SK-N-SH (cell line): ENCODE measurements around the gene EPHB2. TPM values are rescaled to one million over a fixed set of nuclear protein-coding genes. Genes with fewer than 3 reads are reported as not detected.
A peak's percentile ranks its signal among the peaks of the same experiment; 100 is the strongest.

Source experiments
- CTCF ChIA-PET: fragments of 300-600, 350-600 bp; formaldehyde crosslinking; extraction: SDS; loops from one replicate; lab custom pipeline; 2021; lab: Yijun Ruan, JAX
- POLR2A ChIA-PET: fragments of 350-600 bp; sonication (Branson Sonifier 250); formaldehyde crosslinking; extraction: SDS; loops from one replicate; lab custom pipeline; 2020; ENCODE audit warnings: antibody characterized with exemption, inconsistent platforms; lab: Yijun Ruan, JAX
- DNase-seq: peaks from one replicate; pipeline ENCODE4 v3.0.0; 2012
- H2AFZ ChIP-seq: fragments of 200-600 bp; sonication (generic); 2 replicates; pipeline ENCODE4 v1.8.1; 2016; ENCODE audit warnings: antibody characterized with exemption, mild to moderate bottlenecking, low read depth
- H3F3A ChIP-seq: fragments of 200-600 bp; sonication (generic); replicated peaks from 2 replicates; pipeline ENCODE3; 2016; ENCODE audit warnings: antibody characterized with exemption, mild to moderate bottlenecking; ENCODE audit not compliant: insufficient read depth
- H3K27ac ChIP-seq, 2 experiments: fragments of 200-500 bp in 1 of 2; fragments of 200-600 bp in 1 of 2; sonication (Bioruptor generic) in 1 of 2; sonication (generic), shearing (Covaris generic) in 1 of 2; 2 replicates each; pipeline versions ENCODE4 v1.5.1 to v1.6.1; 2014 to 2016; ENCODE audit warnings: low read depth in 2 of 2, inconsistent platforms in 1 of 2, low read length in 1 of 2, mild to moderate bottlenecking in 1 of 2, mixed read lengths in 1 of 2
- H3K27me3 ChIP-seq: fragments of 200-600 bp; sonication (generic), shearing (Covaris generic); 2 replicates; pipeline ENCODE4 v1.6.1; 2016; ENCODE audit warnings: mixed run types; ENCODE audit not compliant: insufficient read depth
- H3K36me3 ChIP-seq, 2 experiments: fragments of 200-500 bp in 1 of 2; fragments of 200-600 bp in 1 of 2; sonication (Bioruptor generic) in 1 of 2; sonication (generic) in 1 of 2; replicated peaks in 1 of 2; 2 replicates each; pipeline versions ENCODE3 to v1.5.1; 2014 to 2016; ENCODE audit warnings: low read length in 1 of 2, mild to moderate bottlenecking in 1 of 2; ENCODE audit not compliant: insufficient read depth in 2 of 2, control insufficient read depth in 1 of 2
- H3K4me1 ChIP-seq, 2 experiments: fragments of 200-500 bp in 1 of 2; fragments of 200-600 bp in 1 of 2; sonication (Bioruptor generic) in 1 of 2; sonication (generic), shearing (Covaris generic) in 1 of 2; 2 replicates each; pipeline versions ENCODE4 v1.5.1 to v1.6.1; 2014 to 2016; ENCODE audit warnings: low read depth in 1 of 2, low read length in 1 of 2, mixed run types in 1 of 2; ENCODE audit not compliant: insufficient read depth in 2 of 2, control insufficient read depth in 1 of 2
- H3K4me2 ChIP-seq: fragments of 200-600 bp; sonication (generic), shearing (Covaris generic); 2 replicates; pipeline ENCODE4 v1.6.1; 2017; ENCODE audit warnings: mixed run types
- H3K4me3 ChIP-seq, 2 experiments: fragments of 200-500 bp in 1 of 2; fragments of 200-600 bp in 1 of 2; sonication (Bioruptor generic) in 1 of 2; sonication (generic), shearing (Covaris generic) in 1 of 2; 2 replicates each; pipeline versions ENCODE4 v1.5.1 to v1.8.1; 2014 to 2016; ENCODE audit warnings: low read depth in 2 of 2, inconsistent platforms in 1 of 2, low read length in 1 of 2, mild to moderate bottlenecking in 1 of 2, mixed read lengths in 1 of 2, moderate library complexity in 1 of 2
- H3K79me2 ChIP-seq: fragments of 200-600 bp; sonication (generic); 2 replicates; pipeline ENCODE4 v1.8.1; 2017; ENCODE audit warnings: mild to moderate bottlenecking; ENCODE audit not compliant: insufficient read depth
- H3K9ac ChIP-seq: fragments of 200-600 bp; sonication (generic); 2 replicates; pipeline ENCODE4 v1.6.1; 2017; ENCODE audit warnings: mixed run types
- H3K9me2 ChIP-seq: fragments of 200-600 bp; sonication (generic); 2 replicates; pipeline ENCODE4 v1.6.1; 2017; ENCODE audit warnings: mixed run types
- H3K9me3 ChIP-seq: fragments of 200-600 bp; sonication (generic); 2 replicates; pipeline ENCODE4 v1.6.1; 2017; ENCODE audit warnings: mixed run types, mild to moderate bottlenecking, moderate library complexity
- H4K20me1 ChIP-seq: fragments of 200-600 bp; sonication (generic); 2 replicates; pipeline ENCODE4 v1.6.1; 2017; ENCODE audit warnings: mild to moderate bottlenecking, mixed run types; ENCODE audit not compliant: insufficient read depth
- CHD2 ChIP-seq: fragments of 150-350 bp; IDR thresholded peaks from 2 replicates; pipeline ENCODE4 v1.6.1; 2018; ENCODE audit warnings: low read length; ENCODE audit not compliant: partially characterized antibody
- EP300 ChIP-seq, 2 experiments: IDR thresholded peaks; 2 replicates each; pipeline versions ENCODE4 v1.4.0 to v1.6.1; 2012; ENCODE audit warnings: borderline replicate concordance in 1 of 2, low read depth in 1 of 2, low read length in 1 of 2
- FOXJ3 ChIP-seq: sonication (generic); formaldehyde crosslinking; IDR thresholded peaks from 2 replicates; pipeline ENCODE4 v1.5.1; 2020; ENCODE audit warnings: mild to moderate bottlenecking, missing genetic modification reagents
- FOXM1 ChIP-seq: IDR thresholded peaks from 2 replicates; pipeline ENCODE4 v1.4.0; 2012; ENCODE audit warnings: low read depth, mild to moderate bottlenecking
- GABPA ChIP-seq: IDR thresholded peaks from 2 replicates; pipeline ENCODE4 v1.4.0; 2012; ENCODE audit warnings: low read depth, mild to moderate bottlenecking
- GATA2 ChIP-seq: sonication (generic); formaldehyde crosslinking; IDR thresholded peaks from 2 replicates; pipeline ENCODE4 v1.5.0; 2020; ENCODE audit warnings: mild to moderate bottlenecking, missing genetic modification reagents
- MEF2A ChIP-seq: IDR thresholded peaks from 2 replicates; pipeline ENCODE4 v1.4.0; 2012; ENCODE audit warnings: low read depth, borderline replicate concordance
- MXI1 ChIP-seq: IDR thresholded peaks from 2 replicates; pipeline ENCODE4 v1.6.1; 2012; ENCODE audit warnings: mild to moderate bottlenecking, low read depth, low read length, improper control_type of control experiment
- RAD21 ChIP-seq: IDR thresholded peaks from 2 replicates; pipeline ENCODE4 v1.6.1; 2012; ENCODE audit warnings: mild to moderate bottlenecking, low read length
- SMC3 ChIP-seq: IDR thresholded peaks from 2 replicates; pipeline ENCODE4 v1.6.1; 2012; ENCODE audit warnings: low read depth, low read length, improper control_type of control experiment
- TAF1 ChIP-seq: IDR thresholded peaks from 2 replicates; pipeline ENCODE4 v1.6.1; 2012; ENCODE audit warnings: low read depth, mild to moderate bottlenecking, low read length, moderate library complexity, borderline replicate concordance
- YY1 ChIP-seq: IDR thresholded peaks from 2 replicates; pipeline ENCODE4 v1.4.0; 2012; ENCODE audit warnings: low read depth, mild to moderate bottlenecking
- WGBS: methylation state at CpG from one replicate; pipeline ENCODE4 v1.1.6; 2017; ENCODE audit warnings: low lambda C conversion rate; 5-methylcytosine and 5-hydroxymethylcytosine counted together
- polyA plus RNA-seq, 3 experiments: library from polyadenylated mRNA; depleted of rRNA; stranded (reverse); fragments of >200 nt; gene quantifications; 2 replicates each; pipeline ENCODE4 v1.2.3, GENCODE V29; 2012
- TF ChIP-seq, protein P1 (sequence below): IDR thresholded peaks from 2 replicates; pipeline ENCODE4 v1.4.0; 2012; ENCODE audit warnings: low read depth, borderline replicate concordance
- TF ChIP-seq, protein P2 (sequence below): fragments of 200-600 bp; sonication (generic); IDR thresholded peaks from 2 replicates; pipeline ENCODE4 v1.6.1; 2017; ENCODE audit warnings: antibody characterized with exemption, mild to moderate bottlenecking, moderate library complexity
- TF ChIP-seq, protein P3 (sequence below): IDR thresholded peaks from 2 replicates; pipeline ENCODE4 v1.4.0; 2012; ENCODE audit warnings: low read depth, borderline replicate concordance

Gene EPHB2
- polyA plus RNA-seq, 1 of the 3 experiments (the other 2 are of a cell fraction), result 25.2 TPM

DNA sequence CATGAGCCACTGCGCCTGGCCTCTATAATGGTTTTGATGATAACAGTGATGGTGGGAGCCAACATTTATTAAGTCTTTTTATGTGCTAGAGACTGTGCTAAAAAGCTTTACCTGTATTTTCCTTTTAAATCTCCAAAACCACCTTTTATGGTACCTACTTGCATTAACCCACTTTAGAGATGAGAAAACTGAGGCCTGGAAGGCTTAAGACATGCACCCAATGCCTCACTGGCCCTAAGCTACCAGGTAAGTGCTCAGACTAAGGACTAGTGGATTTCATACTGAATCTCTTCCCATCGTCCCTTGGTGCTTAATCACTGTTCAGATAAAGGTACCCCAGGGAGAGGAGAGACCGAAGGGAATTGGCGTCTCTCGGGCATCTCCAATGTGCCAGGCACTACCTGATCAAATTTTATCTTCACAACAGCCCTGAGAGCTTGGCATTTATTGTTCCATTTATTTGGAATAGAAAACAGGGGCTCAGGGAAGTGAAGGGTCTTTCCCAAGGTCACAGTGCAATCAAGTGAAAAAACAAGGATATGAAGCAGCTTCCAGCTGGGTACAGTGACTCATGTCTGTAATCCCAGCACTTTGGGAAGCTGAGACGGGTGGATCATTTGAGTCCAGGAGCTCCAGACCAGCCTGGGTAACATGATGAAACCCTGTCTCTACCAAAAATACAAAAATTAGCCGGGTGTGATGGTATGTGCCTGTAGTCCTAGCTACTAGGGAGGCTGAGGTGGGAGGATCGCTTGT is 177.9 kb downstream of the EPHB2 start:
- CTCF ChIA-PET, result interaction anchor here (0.6 to 6.7 kb wide), 33 partner anchors 9 to 316 kb away, joined by 3 to 71 read pairs (median 5); partner anchors contain the start of gene C1QA
- Histone ChIP-seq H3K79me2 (no peaks in the 10 kb centered on the region), H3K36me3 (peaks cover 5 to 12% of the 10 kb centered on the region in 2 experiments), H2AFZ (no peak overlapping the region), H3K9ac (no peak overlapping the region), H3K27me3 (no peaks in the 10 kb centered on the region), H3F3A (peaks cover 4% of the 10 kb centered on the region), H3K9me3 (no peaks in the 10 kb centered on the region), H3K9me2 (no peaks in the 10 kb centered on the region), H3K4me2 (no peak overlapping the region), H3K4me3 (no peak overlapping the region), H3K27ac (peak overlapping the region in 1 of 2 experiments; percentile 29; a peak in 1 of 4 replicates), H3K4me1 (peaks cover 0 to 9% of the 10 kb centered on the region in 2 experiments; a peak in 1 of 4 replicates), H4K20me1 (no peaks in the 10 kb centered on the region)
- TF ChIP-seq, protein P1, sequence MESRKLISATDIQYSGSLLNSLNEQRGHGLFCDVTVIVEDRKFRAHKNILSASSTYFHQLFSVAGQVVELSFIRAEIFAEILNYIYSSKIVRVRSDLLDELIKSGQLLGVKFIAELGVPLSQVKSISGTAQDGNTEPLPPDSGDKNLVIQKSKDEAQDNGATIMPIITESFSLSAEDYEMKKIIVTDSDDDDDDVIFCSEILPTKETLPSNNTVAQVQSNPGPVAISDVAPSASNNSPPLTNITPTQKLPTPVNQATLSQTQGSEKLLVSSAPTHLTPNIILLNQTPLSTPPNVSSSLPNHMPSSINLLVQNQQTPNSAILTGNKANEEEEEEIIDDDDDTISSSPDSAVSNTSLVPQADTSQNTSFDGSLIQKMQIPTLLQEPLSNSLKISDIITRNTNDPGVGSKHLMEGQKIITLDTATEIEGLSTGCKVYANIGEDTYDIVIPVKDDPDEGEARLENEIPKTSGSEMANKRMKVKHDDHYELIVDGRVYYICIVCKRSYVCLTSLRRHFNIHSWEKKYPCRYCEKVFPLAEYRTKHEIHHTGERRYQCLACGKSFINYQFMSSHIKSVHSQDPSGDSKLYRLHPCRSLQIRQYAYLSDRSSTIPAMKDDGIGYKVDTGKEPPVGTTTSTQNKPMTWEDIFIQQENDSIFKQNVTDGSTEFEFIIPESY, result no peak
- TF ChIP-seq GATA2 (no peak), YY1 (no peak), FOXJ3 (CRISPR knock-in tag) (no peak), MEF2A (no peak), FOXM1 (no peak), CHD2 (no peak), MXI1 (no peak), TAF1 (no peak)
- TF ChIP-seq, protein P2, sequence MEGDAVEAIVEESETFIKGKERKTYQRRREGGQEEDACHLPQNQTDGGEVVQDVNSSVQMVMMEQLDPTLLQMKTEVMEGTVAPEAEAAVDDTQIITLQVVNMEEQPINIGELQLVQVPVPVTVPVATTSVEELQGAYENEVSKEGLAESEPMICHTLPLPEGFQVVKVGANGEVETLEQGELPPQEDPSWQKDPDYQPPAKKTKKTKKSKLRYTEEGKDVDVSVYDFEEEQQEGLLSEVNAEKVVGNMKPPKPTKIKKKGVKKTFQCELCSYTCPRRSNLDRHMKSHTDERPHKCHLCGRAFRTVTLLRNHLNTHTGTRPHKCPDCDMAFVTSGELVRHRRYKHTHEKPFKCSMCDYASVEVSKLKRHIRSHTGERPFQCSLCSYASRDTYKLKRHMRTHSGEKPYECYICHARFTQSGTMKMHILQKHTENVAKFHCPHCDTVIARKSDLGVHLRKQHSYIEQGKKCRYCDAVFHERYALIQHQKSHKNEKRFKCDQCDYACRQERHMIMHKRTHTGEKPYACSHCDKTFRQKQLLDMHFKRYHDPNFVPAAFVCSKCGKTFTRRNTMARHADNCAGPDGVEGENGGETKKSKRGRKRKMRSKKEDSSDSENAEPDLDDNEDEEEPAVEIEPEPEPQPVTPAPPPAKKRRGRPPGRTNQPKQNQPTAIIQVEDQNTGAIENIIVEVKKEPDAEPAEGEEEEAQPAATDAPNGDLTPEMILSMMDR, result no peak
- POLR2A ChIA-PET, result no interaction called here
- 82% methylated on average over 8 of the region's 8 CpGs for WGBS
- no peak for DNase-seq

DNA sequence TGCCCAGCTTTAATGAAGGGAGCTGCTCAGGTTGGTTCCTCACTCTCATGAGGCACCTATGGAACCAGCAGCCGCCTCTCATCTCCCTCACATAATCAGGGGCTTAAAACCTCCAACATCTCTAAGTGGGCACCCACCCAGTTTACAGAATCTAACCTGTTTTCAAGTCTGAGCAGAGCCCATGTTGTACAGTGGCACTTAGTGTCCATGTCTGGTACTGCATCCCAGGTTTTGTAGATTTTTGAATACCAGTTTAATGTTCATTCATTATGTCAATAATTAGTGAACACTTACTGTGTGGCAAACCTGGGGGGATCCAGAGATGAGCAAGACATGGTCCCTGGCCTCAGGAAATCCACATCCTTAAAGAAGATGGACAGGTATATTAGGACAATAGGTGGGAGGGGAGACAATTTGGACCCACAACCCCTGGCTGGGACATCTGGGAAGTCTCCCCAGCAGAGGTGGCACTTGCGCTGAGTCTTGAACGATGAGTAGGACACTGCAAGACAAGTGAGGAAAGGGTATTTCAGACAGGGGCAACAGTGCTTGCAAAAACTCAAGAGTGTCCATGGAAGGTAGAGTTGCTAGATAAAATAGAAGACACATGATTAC is 178.7 kb downstream of the EPHB2 start:
- Histone ChIP-seq H3K4me3 (no peak overlapping the region), H3K9ac (no peak overlapping the region), H3K27me3 (no peaks in the 10 kb centered on the region), H3K4me1 (peaks cover 0 to 9% of the 10 kb centered on the region in 2 experiments; a peak in 1 of 4 replicates), H3K36me3 (peaks cover 9 to 20% of the 10 kb centered on the region in 2 experiments), H3K9me2 (no peaks in the 10 kb centered on the region), H3K9me3 (no peaks in the 10 kb centered on the region), H2AFZ (no peak overlapping the region), H3F3A (peaks cover 4% of the 10 kb centered on the region), H3K4me2 (no peak overlapping the region), H4K20me1 (no peaks in the 10 kb centered on the region), H3K27ac (peak overlapping the region in 1 of 2 experiments; percentile 29; a peak in 1 of 4 replicates), H3K79me2 (no peaks in the 10 kb centered on the region)
- DNase-seq, result peak; percentile 75
- POLR2A ChIA-PET, result no interaction called here
- CTCF ChIA-PET, result interaction anchor here (0.6 to 6.7 kb wide), 33 partner anchors 9 to 317 kb away, joined by 3 to 71 read pairs (median 5); partner anchors contain the start of gene C1QA
- WGBS, result 69% methylated on average over 3 of the region's 3 CpGs
- TF ChIP-seq, protein P1, result no peak
- TF ChIP-seq TAF1 (no peak), EP300 (IDR thresholded peaks at IDR 0.05; ENCODE audit: borderline replicate concordance in 1 of 2, low read depth in 1 of 2, low read length in 1 of 2) (no peak), SMC3 (peak; percentile 71), GABPA (no peak), RAD21 (peak; percentile 85)
- TF ChIP-seq, protein P2, result peak; percentile 84
- TF ChIP-seq, protein P3, sequence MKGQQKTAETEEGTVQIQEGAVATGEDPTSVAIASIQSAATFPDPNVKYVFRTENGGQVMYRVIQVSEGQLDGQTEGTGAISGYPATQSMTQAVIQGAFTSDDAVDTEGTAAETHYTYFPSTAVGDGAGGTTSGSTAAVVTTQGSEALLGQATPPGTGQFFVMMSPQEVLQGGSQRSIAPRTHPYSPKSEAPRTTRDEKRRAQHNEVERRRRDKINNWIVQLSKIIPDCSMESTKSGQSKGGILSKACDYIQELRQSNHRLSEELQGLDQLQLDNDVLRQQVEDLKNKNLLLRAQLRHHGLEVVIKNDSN, result no peak
